ENCODE data around the gene EFNA3. TPM values are rescaled to one million over a fixed set of nuclear protein-coding genes. Genes with fewer than 3 reads are reported as not detected.

Gene EFNA3
- total and polyA plus RNA-seq, 9 of the 15 experiments (the other 6 are each of a cell fraction or from before 2014, with no cell fraction given), result 0.59 to 7.9 (median 4.7) TPM

GRCh38 chr1:155061381-155062150 lies 17.1 kb upstream of the EFNA3 start (continued):
- TF ChIP-seq ZBTB43 (CRISPR knock-in tag; IDR thresholded peaks at IDR 0.05) (no peak), ETS2 (tag; IDR thresholded peaks at IDR 0.05; ENCODE audit: borderline replicate concordance, poor library complexity, severe bottlenecking) (no peak), POLR2G (IDR thresholded peaks at IDR 0.05; ENCODE audit: low read depth, low read length) (peak; percentile 47; the same call in 1 of the 2 replicates), IRF9 (tag; IDR thresholded peaks at IDR 0.05) (no peak), CTBP1 (IDR thresholded peaks at IDR 0.05; ENCODE audit: borderline replicate concordance) (peak; percentile 68; the same call in 1 of the 2 replicates), IRF2 (CRISPR knock-in tag; IDR thresholded peaks at IDR 0.05) (no peak), ATF7 (IDR thresholded peaks at IDR 0.05) (peak; percentile 68), ZFPM2 (CRISPR knock-in tag; IDR thresholded peaks at IDR 0.05) (no peak), CC2D1A (IDR thresholded peaks at IDR 0.05) (peak; percentile 91; the same call in 1 of the 2 replicates), ZBTB7A (IDR thresholded peaks at IDR 0.05; ENCODE audit: borderline replicate concordance, control insufficient read depth, low read depth, low read length) (peak; percentile 3; the same call in 1 of the 2 replicates), E2F4 (CRISPR knock-in tag; IDR thresholded peaks at IDR 0.05; ENCODE audit: low read depth) (0 out of 2 replicates have a peak, but pooled peaks have one; percentile 24), TFAP4 (CRISPR knock-in tag; IDR thresholded peaks at IDR 0.05; ENCODE audit: borderline replicate concordance) (peak; percentile 90), RBM22 (IDR thresholded peaks at IDR 0.05; ENCODE audit: low read depth, low read length, poor library complexity, severe bottlenecking) (no peak), ZNF143 (CRISPR knock-in tag; IDR thresholded peaks at IDR 0.05) (peak; percentile 14; the same call in 1 of the 2 replicates), TEAD1 (CRISPR knock-in tag; IDR thresholded peaks at IDR 0.05) (peak in 1 of 2 experiments; percentile 51; a peak in 1 of 4 replicates), ZNF511 (CRISPR knock-in tag; IDR thresholded peaks at IDR 0.05) (0 out of 2 replicates have a peak, but pooled peaks have one; percentile 29), ILF3 (IDR thresholded peaks at IDR 0.05; ENCODE audit: borderline replicate concordance) (no peak), SRSF9 (IDR thresholded peaks at IDR 0.05; ENCODE audit: borderline replicate concordance, low read depth, low read length) (no peak), NCOR1 (IDR thresholded peaks at IDR 0.05) (no peak), TFAM (CRISPR knock-in tag; conservative IDR thresholded peaks at IDR 0.05) (no peak), PKNOX1 (IDR thresholded peaks at IDR 0.05) (no peak)
